ENCODE measurements around the gene SLC31A1. TPM values are rescaled to one million over a fixed set of nuclear protein-coding genes. Genes with fewer than 3 reads are reported as not detected.

SLC31A1 gene
- total RNA-seq, 4 donors from 2014 or later: 5.8 to 36.2 (median 15.4) TPM

DNA sequence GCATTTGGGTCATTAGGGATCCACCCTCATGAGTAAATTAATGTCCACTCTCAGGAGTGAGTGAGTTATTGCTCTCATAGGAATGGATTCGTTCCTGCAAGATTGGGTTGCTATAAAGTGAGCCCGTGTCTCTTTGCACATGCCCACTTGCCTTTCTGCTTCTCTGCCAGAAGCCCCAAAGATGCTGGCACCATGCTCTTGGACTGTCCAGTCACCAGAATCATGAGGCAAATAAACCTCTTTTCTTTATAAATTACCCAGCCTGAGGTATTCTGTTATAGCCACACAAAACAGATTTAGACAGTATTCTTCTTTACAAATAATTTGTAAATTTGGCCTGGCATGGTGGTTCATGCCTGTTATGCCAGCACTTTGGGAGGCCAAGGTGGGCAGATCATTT lies 29.5 kb downstream of the SLC31A1 start:
- Histone ChIP-seq H3K27ac (no peak overlapping the region), H3K4me3 (no peak overlapping the region), H3K36me3 (no peaks in the 10 kb centered on the region), H3K4me1 (no peaks in the 10 kb centered on the region), H3K27me3 (no peaks in the 10 kb centered on the region), H3K9me3 (no peaks in the 10 kb centered on the region)
- WGBS, 2 donors (ENCODE audit: low coverage in 1 of 2): 95 to 100% methylated on average over 1 to 2 of the region's 2 CpGs
- no peak for DNase-seq
- TF ChIP-seq, protein P1, sequence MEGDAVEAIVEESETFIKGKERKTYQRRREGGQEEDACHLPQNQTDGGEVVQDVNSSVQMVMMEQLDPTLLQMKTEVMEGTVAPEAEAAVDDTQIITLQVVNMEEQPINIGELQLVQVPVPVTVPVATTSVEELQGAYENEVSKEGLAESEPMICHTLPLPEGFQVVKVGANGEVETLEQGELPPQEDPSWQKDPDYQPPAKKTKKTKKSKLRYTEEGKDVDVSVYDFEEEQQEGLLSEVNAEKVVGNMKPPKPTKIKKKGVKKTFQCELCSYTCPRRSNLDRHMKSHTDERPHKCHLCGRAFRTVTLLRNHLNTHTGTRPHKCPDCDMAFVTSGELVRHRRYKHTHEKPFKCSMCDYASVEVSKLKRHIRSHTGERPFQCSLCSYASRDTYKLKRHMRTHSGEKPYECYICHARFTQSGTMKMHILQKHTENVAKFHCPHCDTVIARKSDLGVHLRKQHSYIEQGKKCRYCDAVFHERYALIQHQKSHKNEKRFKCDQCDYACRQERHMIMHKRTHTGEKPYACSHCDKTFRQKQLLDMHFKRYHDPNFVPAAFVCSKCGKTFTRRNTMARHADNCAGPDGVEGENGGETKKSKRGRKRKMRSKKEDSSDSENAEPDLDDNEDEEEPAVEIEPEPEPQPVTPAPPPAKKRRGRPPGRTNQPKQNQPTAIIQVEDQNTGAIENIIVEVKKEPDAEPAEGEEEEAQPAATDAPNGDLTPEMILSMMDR (IDR thresholded peaks at IDR 0.05): no peak
- TF ChIP-seq POLR2AphosphoS5 (IDR thresholded peaks at IDR 0.05): no peak
- no peak for TF ChIP-seq POLR2A (IDR thresholded peaks at IDR 0.05)
- in situ Hi-C loops (cut with MboI; ENCODE audit: low pct_ligation_motif_present in 1 of 4, low pct_unique_long_range_greater_than_20kb in 1 of 4, low sequenced_read_pairs in 3 of 4) (no loop called here), intact Hi-C loops (cut with DNase I; ENCODE audit: low total_unique reads) (no loop called here)

GRCh38 chr9:113254991-113255390 lies 33.6 kb downstream of the SLC31A1 start:
- Histone ChIP-seq H3K27ac (no peak overlapping the region), H3K36me3 (peaks cover 0 to 14% (median 6%) of the 10 kb centered on the region in 4 donors), H3K9me3 (no peaks in the 10 kb centered on the region), H3K4me3 (no peak overlapping the region), H3K4me1 (no peaks in the 10 kb centered on the region), H3K27me3 (no peaks in the 10 kb centered on the region)
- in situ Hi-C loops (cut with MboI; ENCODE audit: low pct_ligation_motif_present in 1 of 4, low pct_unique_long_range_greater_than_20kb in 1 of 4, low sequenced_read_pairs in 3 of 4): no loop called here
- TF ChIP-seq POLR2AphosphoS5 (IDR thresholded peaks at IDR 0.05) (no peak), EP300 (IDR thresholded peaks at IDR 0.05; ENCODE audit: low read depth) (no peak), POLR2A (IDR thresholded peaks at IDR 0.05) (no peak)
- TF ChIP-seq, protein P1 (IDR thresholded peaks at IDR 0.05): no peak
- WGBS, 2 donors (ENCODE audit: low coverage in 1 of 2): 90 to 100% methylated on average over 1 of the region's 1 CpG
- intact Hi-C loops (cut with DNase I; ENCODE audit: low total_unique reads): no loop called here
- DNase-seq: no peak

GRCh38 chr9:113255438-113255837 lies 34.1 kb downstream of the SLC31A1 start:
- TF ChIP-seq POLR2A (IDR thresholded peaks at IDR 0.05): no peak
- TF ChIP-seq, protein P1 (IDR thresholded peaks at IDR 0.05): no peak
- TF ChIP-seq POLR2AphosphoS5 (IDR thresholded peaks at IDR 0.05): no peak
- no peak for TF ChIP-seq EP300 (IDR thresholded peaks at IDR 0.05; ENCODE audit: low read depth)
- DNase-seq: no peak
- Histone ChIP-seq H3K27me3 (no peaks in the 10 kb centered on the region), H3K9me3 (no peaks in the 10 kb centered on the region), H3K27ac (no peak overlapping the region), H3K4me1 (no peaks in the 10 kb centered on the region), H3K36me3 (peaks cover 0 to 17% (median 6%) of the 10 kb centered on the region in 4 donors), H3K4me3 (no peak overlapping the region)
- in situ Hi-C loops (cut with MboI; ENCODE audit: low pct_ligation_motif_present in 1 of 4, low pct_unique_long_range_greater_than_20kb in 1 of 4, low sequenced_read_pairs in 3 of 4): no loop called here
- intact Hi-C loops (cut with DNase I; ENCODE audit: low total_unique reads): no loop called here
- 88 to 97% methylated on average over 6 of the region's 6 CpGs for WGBS, 2 donors (ENCODE audit: low coverage in 1 of 2)

- H3K36me3 ChIP-seq: peaks cover 0 to 17% (median 6%) of the 10 kb centered on the region in 4 donors
- TF ChIP-seq POLR2AphosphoS5 (IDR thresholded peaks at IDR 0.05): no peak
- TF ChIP-seq POLR2A (IDR thresholded peaks at IDR 0.05): no peak
- TF ChIP-seq, protein P1 (IDR thresholded peaks at IDR 0.05): no peak
- no peak for TF ChIP-seq EP300 (IDR thresholded peaks at IDR 0.05; ENCODE audit: low read depth)
- no peak overlapping the region for H3K27ac ChIP-seq
- DNase-seq: no peak
- intact Hi-C loops (cut with DNase I; ENCODE audit: low total_unique reads): no loop called here
- H3K4me1 ChIP-seq: no peaks in the 10 kb centered on the region
- in situ Hi-C loops (cut with MboI; ENCODE audit: low pct_ligation_motif_present in 1 of 4, low pct_unique_long_range_greater_than_20kb in 1 of 4, low sequenced_read_pairs in 3 of 4): no loop called here
- H3K27me3 ChIP-seq: no peaks in the 10 kb centered on the region
- H3K4me3 ChIP-seq: no peak overlapping the region
- no peaks in the 10 kb centered on the region for H3K9me3 ChIP-seq
- 54 to 76% methylated on average over 2 to 3 of the region's 3 CpGs for WGBS, 2 donors (ENCODE audit: low coverage in 1 of 2)
Observed at GRCh38 chr9:113257863-113258262, 36.5 kb downstream of the SLC31A1 start.

Data from transverse colon (tissue), 4 donors.